ENCODE data around the gene RER1. TPM values are rescaled to one million over a fixed set of nuclear protein-coding genes. Genes with fewer than 3 reads are reported as not detected.
A peak's percentile ranks its signal among the peaks of the same experiment; 100 is the strongest.

RER1 gene
- total RNA-seq, 1 experiment from 2014 or later: 155 TPM

DNA sequence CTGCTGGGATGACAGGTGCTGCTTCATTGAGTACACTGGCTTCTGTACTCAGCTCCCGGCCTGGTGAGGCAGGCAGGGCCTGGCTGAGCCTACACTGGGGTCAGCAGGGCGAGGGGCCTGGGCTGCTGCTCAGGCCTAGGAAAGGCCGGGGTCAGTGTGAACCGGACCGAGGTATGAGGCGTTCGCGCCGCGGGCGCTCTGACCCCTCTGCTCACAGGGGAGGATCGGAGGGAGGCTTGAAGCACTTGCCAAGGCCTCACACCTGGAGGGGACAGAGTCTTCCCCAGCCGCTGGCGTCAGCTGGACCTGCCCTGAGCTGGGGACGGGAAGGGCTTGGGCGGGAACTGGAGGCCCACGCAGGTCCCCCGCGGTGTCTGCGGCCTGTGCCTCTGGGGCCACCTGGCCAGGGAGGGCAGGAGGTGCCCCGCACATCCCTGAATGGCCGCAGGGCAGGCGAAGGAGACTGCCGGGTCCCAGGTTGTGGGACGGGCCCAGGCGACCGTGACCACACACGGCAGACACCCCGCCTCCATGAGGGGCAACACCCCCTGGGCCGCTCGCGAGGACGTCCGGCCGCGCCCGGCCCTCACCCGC lies 20.3 kb downstream of the RER1 start:
- ATAC-seq: peak; percentile 53
- Histone ChIP-seq H4K20me1 (ENCODE audit: insufficient read depth) (no peaks in the 10 kb centered on the region), H3K9me3 (ENCODE audit: control insufficient read depth in 1 of 2, insufficient read depth in 1 of 2, low read depth in 1 of 2, low read length in 2 of 2) (no peaks in the 10 kb centered on the region), H3K36me3 (ENCODE audit: control insufficient read depth in 1 of 2, insufficient read depth in 2 of 2, low read length in 2 of 2) (0 out of 4 replicates have a peak, but pooled peaks cover 0 to 9% of the 10 kb centered on the region in 2 experiments), H3K9ac (ENCODE audit: low read length) (peak overlapping the region; percentile 97), H3K4me3 (replicated peaks in 1 of 2; ENCODE audit: low read depth in 1 of 2, low read length in 2 of 2) (peak overlapping the region; percentile 96 to 99), H3K79me2 (ENCODE audit: insufficient read depth, low read length) (peaks cover 24% of the 10 kb centered on the region; the same call in 1 of the 2 replicates), H3K4me1 (ENCODE audit: control insufficient read depth in 1 of 2, insufficient read depth in 2 of 2, low read length in 2 of 2) (peaks cover 14 to 37% of the 10 kb centered on the region in 2 experiments; a peak in 3 of 4 replicates), H3K4me2 (ENCODE audit: low read length) (peak overlapping the region; percentile 75), H2AFZ (ENCODE audit: low read depth, low read length, poor library complexity, severe bottlenecking) (no peak overlapping the region), H3K9me2 (ENCODE audit: insufficient read depth) (no peaks in the 10 kb centered on the region), H3K27me3 (ENCODE audit: insufficient read depth, low read length) (no peaks in the 10 kb centered on the region), H3K27ac (ENCODE audit: low read depth, low read length) (peak overlapping the region; percentile 93)
- ChIA-PET CTCF (no interaction called here), RAD21 (ENCODE audit: low non-redundant PET in 1 of 2, low total read pairs in 2 of 2, uncharacterized antibody in 2 of 2, unreplicated experiment in 2 of 2) (no interaction called here), POLR2A (interaction anchor here (1.3 kb wide), 1 partner anchor 134 kb away, joined by 3 read pairs; no protein-coding TSS in a partner anchor)
- no TSS peak for BruUV-seq (replicated peaks)
- DNase-seq (ENCODE audit: low read depth, low spot score): no peak
- intact Hi-C loops (cut with micrococcal nuclease): loop anchor here (5.0 kb wide), 3 partner anchors 115 to 390 kb away; partner anchors contain the start of genes PANK4 and TTC34
- TF ChIP-seq TCF7L2 (IDR thresholded peaks at IDR 0.05; ENCODE audit: borderline replicate concordance, extremely low read depth, insufficient read depth, insufficient read length): no peak
- peak; percentile 91 for TF ChIP-seq ZFX (IDR thresholded peaks at IDR 0.05)

DNA sequence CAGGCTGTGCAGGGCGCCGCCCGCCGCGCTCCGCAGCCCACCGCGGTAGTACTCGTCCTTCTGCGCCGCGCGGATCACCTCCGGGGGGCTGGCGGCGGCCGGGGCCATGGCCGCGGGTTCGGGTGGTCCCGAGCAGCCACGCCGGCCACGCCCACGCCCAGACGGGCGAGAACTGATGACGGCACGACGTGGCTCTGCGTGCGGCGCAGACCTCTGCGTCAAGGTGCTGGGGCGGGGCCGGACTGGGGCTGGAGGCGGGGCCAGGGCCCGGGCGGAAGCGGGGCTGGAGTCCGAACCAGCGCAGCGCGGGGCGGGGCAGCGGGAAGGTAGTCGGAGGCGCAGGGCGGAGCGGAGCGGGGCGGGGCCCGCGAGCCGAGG lies 20.7 kb downstream of the RER1 start, which contains the start of gene PEX10:
Gene PEX10 (minus strand): TSS at position 170 of the 378 bp plus-strand sequence. CDS start 62 bp downstream, at position 108.
- Histone ChIP-seq H3K27me3 (ENCODE audit: insufficient read depth, low read length) (no peaks in the 10 kb centered on the region), H2AFZ (ENCODE audit: low read depth, low read length, poor library complexity, severe bottlenecking) (no peak within 1 kb of the TSS), H3K4me1 (ENCODE audit: control insufficient read depth in 1 of 2, insufficient read depth in 2 of 2, low read length in 2 of 2) (peaks cover 14 to 39% of the 10 kb centered on the region in 2 experiments; a peak in 3 of 4 replicates), H3K4me3 (replicated peaks in 1 of 2; ENCODE audit: low read depth in 1 of 2, low read length in 2 of 2) (peak within 1 kb of the TSS; percentile 96 to 99), H4K20me1 (ENCODE audit: insufficient read depth) (no peaks in the 10 kb centered on the region), H3K79me2 (ENCODE audit: insufficient read depth, low read length) (peaks cover 24% of the 10 kb centered on the region; the same call in 1 of the 2 replicates), H3K9ac (ENCODE audit: low read length) (peak within 1 kb of the TSS; percentile 97), H3K9me2 (ENCODE audit: insufficient read depth) (no peaks in the 10 kb centered on the region), H3K36me3 (ENCODE audit: control insufficient read depth in 1 of 2, insufficient read depth in 2 of 2, low read length in 2 of 2) (0 out of 4 replicates have a peak, but pooled peaks cover 0 to 9% of the 10 kb centered on the region in 2 experiments), H3K4me2 (ENCODE audit: low read length) (peak within 1 kb of the TSS; percentile 75), H3K27ac (ENCODE audit: low read depth, low read length) (peak within 1 kb of the TSS; percentile 98), H3K9me3 (ENCODE audit: control insufficient read depth in 1 of 2, insufficient read depth in 1 of 2, low read depth in 1 of 2, low read length in 2 of 2) (no peaks in the 10 kb centered on the region)
- RAD21 ChIA-PET (ENCODE audit: low non-redundant PET in 1 of 2, low total read pairs in 2 of 2, uncharacterized antibody in 2 of 2, unreplicated experiment in 2 of 2): no interaction called here
- intact Hi-C loops (cut with micrococcal nuclease): loop anchor here (5.0 kb wide), 3 partner anchors 115 to 390 kb away; partner anchors contain the start of genes PANK4 and TTC34
- TF ChIP-seq YY1 (IDR thresholded peaks at IDR 0.05; ENCODE audit: extremely low read depth, insufficient replicate concordance, low read depth, low read length): peak; percentile 60
- TF ChIP-seq, protein P1, sequence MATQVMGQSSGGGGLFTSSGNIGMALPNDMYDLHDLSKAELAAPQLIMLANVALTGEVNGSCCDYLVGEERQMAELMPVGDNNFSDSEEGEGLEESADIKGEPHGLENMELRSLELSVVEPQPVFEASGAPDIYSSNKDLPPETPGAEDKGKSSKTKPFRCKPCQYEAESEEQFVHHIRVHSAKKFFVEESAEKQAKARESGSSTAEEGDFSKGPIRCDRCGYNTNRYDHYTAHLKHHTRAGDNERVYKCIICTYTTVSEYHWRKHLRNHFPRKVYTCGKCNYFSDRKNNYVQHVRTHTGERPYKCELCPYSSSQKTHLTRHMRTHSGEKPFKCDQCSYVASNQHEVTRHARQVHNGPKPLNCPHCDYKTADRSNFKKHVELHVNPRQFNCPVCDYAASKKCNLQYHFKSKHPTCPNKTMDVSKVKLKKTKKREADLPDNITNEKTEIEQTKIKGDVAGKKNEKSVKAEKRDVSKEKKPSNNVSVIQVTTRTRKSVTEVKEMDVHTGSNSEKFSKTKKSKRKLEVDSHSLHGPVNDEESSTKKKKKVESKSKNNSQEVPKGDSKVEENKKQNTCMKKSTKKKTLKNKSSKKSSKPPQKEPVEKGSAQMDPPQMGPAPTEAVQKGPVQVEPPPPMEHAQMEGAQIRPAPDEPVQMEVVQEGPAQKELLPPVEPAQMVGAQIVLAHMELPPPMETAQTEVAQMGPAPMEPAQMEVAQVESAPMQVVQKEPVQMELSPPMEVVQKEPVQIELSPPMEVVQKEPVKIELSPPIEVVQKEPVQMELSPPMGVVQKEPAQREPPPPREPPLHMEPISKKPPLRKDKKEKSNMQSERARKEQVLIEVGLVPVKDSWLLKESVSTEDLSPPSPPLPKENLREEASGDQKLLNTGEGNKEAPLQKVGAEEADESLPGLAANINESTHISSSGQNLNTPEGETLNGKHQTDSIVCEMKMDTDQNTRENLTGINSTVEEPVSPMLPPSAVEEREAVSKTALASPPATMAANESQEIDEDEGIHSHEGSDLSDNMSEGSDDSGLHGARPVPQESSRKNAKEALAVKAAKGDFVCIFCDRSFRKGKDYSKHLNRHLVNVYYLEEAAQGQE (IDR thresholded peaks at IDR 0.05; ENCODE audit: low read depth): no peak
- peak; percentile 33 for TF ChIP-seq TCF7L2 (IDR thresholded peaks at IDR 0.05; ENCODE audit: borderline replicate concordance, extremely low read depth, insufficient read depth, insufficient read length)
- no peak for TF ChIP-seq EZH2phosphoT487 (IDR thresholded peaks at IDR 0.05; ENCODE audit: borderline replicate concordance)
- peak; percentile 65 for TF ChIP-seq ZFX (IDR thresholded peaks at IDR 0.05)
- POLR2A ChIA-PET: interaction anchor here (1.0 to 1.3 kb wide), 2 partner anchors 134 to 173 kb away, joined by 3 to 4 read pairs; no protein-coding TSS in a partner anchor
- ATAC-seq (peak; percentile 82), DNase-seq (ENCODE audit: low read depth, low spot score) (peak; percentile 88)
- CTCF ChIA-PET: interaction anchor here (1.0 to 1.7 kb wide), 2 partner anchors 135 to 218 kb away, joined by 5 to 6 read pairs; partner anchors contain the start of gene FAAP20
- no TSS peak for BruUV-seq (replicated peaks)
